Adrenal gland (tissue), 5 donors: ENCODE measurements around the gene IFITM5.

Source experiments
- POLR2A ChIP-seq, 2 donors: fragments of 450-650 bp; IDR thresholded peaks; one replicate each; pipeline ENCODE4 v1.6.1; 2017; ENCODE audit warnings: antibody characterized with exemption in 2 of 2, mild to moderate bottlenecking in 2 of 2, moderate library complexity in 1 of 2
- TF ChIP-seq, protein P1 (sequence below), 6 experiments: fragments of 450-650 bp in 4 of 6; fragments of 200-600 bp in 2 of 6; sonication (generic) in 1 of 6; IDR thresholded peaks; 1 replicate in 5 of 6; 2 replicates in 1 of 6; pipeline versions ENCODE4 v1.5.1 to v1.8.0; 2016 to 2021; ENCODE audit warnings: antibody characterized with exemption in 6 of 6, mild to moderate bottlenecking in 2 of 6, moderate library complexity in 1 of 6
- donor health status: DM: no; HTN: no; CAD: no.

DNA sequence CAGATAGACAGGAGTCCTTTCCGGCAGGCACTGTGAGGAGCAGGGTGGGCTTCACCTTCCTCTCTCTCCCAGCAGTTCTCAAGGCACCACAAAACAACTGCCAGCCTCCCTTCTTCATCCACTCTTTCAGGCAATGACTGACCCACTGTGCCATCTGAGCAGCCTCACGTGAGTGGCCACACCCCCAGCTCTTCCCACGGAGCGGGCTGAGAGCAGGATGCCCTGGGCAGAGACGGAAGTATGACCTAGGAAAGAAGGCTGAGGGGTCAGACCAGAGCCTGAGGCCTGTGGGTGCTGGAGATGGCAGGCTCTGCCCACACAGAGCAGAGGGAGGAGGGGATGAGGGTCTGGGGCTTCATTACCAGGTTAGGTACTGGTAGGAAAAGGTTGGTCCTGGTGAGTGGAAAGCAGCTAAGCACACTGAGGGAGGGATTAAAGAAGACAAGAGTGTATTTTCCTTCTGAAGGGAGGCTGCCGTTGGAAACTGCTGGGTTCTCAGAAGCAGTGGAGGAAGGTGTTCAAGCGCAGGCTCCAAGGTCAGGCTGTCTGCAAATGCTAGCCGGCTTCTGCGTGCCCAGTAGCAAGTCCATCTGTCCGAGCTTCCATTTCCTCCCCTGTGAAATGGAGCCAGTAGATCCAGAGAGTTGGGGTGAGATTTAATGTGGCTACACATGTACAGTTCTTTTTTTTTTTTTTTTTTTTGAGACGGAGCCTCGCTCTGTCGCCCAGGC is 16.5 kb downstream of the IFITM5 start:
- TF ChIP-seq POLR2A (IDR thresholded peaks at IDR 0.05), result no peak
- TF ChIP-seq, protein P1, sequence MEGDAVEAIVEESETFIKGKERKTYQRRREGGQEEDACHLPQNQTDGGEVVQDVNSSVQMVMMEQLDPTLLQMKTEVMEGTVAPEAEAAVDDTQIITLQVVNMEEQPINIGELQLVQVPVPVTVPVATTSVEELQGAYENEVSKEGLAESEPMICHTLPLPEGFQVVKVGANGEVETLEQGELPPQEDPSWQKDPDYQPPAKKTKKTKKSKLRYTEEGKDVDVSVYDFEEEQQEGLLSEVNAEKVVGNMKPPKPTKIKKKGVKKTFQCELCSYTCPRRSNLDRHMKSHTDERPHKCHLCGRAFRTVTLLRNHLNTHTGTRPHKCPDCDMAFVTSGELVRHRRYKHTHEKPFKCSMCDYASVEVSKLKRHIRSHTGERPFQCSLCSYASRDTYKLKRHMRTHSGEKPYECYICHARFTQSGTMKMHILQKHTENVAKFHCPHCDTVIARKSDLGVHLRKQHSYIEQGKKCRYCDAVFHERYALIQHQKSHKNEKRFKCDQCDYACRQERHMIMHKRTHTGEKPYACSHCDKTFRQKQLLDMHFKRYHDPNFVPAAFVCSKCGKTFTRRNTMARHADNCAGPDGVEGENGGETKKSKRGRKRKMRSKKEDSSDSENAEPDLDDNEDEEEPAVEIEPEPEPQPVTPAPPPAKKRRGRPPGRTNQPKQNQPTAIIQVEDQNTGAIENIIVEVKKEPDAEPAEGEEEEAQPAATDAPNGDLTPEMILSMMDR (IDR thresholded peaks at IDR 0.05), result no peak
